HG03025 (cell line): ENCODE measurements around the gene HDAC4.

Source experiments
- ATAC-seq: cut with Tn5 transposase; IDR thresholded peaks from one replicate; pipeline ENCODE4 v1.9.1; 2021; ENCODE audit warnings: mild to moderate bottlenecking, moderate library complexity; ENCODE audit not compliant: unreplicated experiment, low FRiP score

The HDAC4 gene

GRCh38 chr2:239354132-239354790 lies 46.6 kb downstream of the HDAC4 start:
- no peak for ATAC-seq

- ATAC-seq: no peak
Measured at GRCh38 chr2:239353692-239354091, 47.1 kb downstream of the HDAC4 start.

- ATAC-seq: no peak
Measured at GRCh38 chr2:239351687-239352086, 49.1 kb downstream of the HDAC4 start.

GRCh38 chr2:239349453-239350135 lies 51.2 kb downstream of the HDAC4 start:
- ATAC-seq: no peak

GRCh38 chr2:239348563-239349452 lies 52.0 kb downstream of the HDAC4 start:
- ATAC-seq: no peak

- no peak for ATAC-seq
Measured at GRCh38 chr2:239346676-239347075, 54.1 kb downstream of the HDAC4 start.

GRCh38 chr2:239345251-239345650 lies 55.6 kb downstream of the HDAC4 start:
- ATAC-seq: no peak

GRCh38 chr2:239344857-239345216 lies 56.0 kb downstream of the HDAC4 start:
- no peak for ATAC-seq

DNA sequence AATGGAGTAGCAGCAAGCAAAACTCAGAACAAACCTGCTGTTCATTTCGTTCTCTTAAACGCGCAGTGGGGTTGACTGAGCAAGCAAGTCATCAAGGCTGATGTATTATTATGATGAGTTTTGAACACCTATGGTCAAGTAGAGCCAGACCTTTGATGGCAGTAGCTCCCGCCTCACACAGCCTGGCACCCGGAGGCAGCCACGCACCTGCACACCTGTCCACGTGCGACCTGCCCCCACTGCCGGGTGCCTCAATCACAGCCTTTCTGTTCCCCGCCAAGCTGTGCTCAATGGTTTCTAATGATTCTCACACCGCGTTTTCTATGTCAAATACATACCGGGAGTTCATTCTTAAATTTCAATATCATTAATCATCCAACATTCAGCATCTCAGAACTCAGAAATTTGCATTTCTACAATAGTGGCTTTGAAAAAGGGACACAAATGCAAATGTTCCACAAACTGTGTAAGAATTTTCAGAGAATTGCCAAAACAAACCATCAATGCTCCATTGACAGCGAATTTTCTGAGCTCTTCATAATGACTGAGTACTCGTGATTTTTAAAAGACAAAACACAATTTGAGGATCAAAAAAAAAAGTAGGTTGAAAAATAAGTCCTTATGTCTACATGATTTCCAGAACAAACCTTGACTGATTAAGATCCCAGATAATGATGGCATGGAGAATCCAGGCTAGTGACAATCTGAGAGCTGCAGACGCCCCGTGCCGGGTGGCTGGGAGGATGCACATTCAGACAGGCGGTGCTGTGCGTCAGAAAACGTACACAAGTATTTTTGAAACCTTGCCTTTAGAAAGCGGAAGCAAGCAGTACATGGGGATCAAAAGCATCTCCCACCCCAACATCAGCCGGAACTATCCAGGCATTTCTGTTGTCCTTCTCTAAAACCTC lies 56.6 kb downstream of the HDAC4 start:
- ATAC-seq: no peak

- ATAC-seq: no peak
Measured at GRCh38 chr2:239343460-239343859, 57.4 kb downstream of the HDAC4 start.

DNA sequence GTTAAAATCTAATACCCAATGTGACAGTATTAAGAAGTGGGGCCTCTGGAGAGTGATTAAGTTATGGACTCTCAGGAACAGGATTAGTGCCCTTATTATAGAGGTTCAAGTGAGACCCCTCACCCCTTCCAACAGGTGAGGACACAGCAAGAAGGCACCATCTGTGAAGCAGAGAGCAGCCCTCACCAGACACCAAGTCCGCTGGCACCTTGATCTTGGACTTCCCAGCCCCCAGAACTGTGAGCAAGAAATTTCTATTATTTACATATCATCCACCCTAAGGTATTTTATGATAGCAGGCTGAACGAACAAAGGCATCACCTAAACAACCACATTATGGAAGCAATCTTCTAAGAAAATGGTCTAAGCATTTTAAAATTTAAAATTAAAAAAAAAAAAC lies 59.0 kb downstream of the HDAC4 start:
- ATAC-seq: no peak

DNA sequence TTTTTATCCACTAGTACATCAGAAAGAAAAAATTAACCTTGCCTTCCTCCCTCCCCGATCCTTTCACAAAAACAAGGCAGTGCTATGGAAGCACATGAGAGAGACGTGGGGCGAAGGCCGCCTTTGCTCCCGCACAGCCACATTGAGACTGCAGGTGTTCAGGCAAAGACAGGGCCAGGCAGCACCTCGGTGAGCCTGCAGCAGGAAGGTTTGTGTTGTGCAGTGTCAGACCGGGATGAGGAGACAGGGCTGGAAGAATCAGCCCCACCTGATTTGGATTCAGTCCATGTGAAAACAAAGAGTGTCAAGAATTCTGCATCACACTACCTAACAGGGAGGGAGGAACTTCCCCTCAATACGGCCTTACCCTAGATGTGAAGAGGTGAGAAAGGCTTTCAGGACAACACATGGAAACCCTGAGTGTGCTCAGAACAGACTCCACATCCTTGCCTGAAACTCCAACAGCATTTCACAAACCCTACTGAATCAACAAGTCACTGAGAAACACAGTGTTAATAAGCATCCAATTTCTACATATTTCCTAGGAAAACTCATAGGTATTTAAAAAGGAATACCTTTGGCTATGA lies 59.6 kb downstream of the HDAC4 start:
- ATAC-seq: no peak

- peak; percentile 79 for ATAC-seq
Measured at GRCh38 chr2:239339726-239340601, 60.9 kb downstream of the HDAC4 start.

GRCh38 chr2:239339241-239339640 lies 61.6 kb downstream of the HDAC4 start:
- ATAC-seq: no peak

DNA sequence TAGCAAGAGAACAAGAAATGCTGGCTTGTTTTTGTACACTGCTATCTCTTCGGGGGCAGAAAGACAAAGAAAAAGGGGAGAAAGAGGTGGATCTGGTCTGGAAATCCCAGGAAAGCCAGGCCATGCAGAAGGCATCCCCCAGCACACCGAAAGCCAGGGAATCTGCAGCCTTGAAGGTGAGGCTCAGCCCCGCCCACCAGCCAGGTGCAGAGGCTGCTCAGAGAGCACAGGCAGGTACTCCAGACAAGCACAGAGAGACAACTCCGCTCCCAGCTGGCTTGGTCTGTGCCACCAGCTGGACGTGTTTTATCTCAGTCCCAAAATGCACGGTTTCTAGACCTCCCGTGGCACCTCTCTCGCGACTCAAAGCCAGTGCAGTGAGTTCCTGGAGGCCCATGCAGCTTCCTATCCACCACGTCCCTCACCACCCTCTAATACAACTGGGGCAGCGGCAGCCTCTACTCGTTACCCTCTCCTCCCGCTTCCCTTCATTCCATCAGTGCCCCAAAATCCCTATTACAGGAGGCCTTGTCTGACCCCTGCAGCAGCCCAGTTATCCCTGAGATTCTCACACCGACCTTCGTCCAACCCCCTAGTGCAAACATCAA lies 62.8 kb downstream of the HDAC4 start:
- no peak for ATAC-seq

DNA sequence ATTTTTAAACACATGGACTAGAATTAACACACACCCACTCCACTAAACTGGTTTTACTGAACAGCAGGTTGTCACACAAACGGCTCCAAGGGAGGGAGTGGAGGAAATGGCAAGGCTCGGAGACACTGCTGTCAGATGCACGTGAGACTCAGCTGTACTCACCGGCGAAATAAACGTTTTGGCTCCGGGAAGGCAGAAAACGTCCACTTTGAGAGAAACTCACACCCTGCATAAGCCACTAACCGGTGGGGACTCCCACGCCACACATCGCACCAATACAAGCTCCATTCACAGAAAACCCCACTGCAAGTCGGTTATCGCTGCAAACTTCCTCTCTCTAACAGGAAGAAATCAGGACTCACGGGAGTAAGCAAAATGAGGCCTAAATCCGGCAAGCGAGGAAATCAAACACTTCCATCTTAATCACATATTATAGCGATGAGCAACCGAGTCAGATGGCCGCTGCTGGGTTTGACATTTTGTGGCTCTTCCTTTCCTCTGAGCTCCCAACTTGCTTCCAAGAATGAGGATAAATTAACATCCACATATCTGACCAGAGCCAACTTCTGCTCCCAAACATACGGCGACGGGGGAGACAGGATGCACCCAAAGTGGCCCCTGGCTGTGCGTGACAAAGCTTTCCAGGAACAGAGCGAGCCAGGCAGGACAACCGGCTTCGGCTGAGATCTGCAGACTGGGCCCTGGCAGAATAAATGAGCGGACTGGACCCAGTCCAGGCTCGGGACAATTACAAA lies 63.5 kb downstream of the HDAC4 start:
- no peak for ATAC-seq

DNA sequence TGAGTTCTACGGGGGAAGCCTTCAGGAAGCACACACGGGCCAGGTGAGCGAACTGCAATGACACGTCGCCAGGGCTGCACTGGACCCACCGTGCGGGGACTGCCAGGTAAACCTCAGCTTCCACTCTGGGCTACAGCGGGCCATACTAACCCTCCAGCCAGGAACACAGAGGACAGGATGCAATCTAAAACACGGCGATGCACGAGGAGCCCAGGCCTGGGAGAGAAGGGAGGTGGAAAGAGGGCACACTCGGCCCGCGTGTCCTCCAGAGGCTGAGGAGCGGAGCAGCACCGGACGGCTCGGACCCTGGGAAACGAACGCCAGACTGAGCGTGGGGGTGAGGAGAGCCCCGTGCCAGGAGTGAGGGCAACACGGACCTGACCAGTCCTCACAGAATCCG lies 69.3 kb downstream of the HDAC4 start:
- ATAC-seq: no peak

DNA sequence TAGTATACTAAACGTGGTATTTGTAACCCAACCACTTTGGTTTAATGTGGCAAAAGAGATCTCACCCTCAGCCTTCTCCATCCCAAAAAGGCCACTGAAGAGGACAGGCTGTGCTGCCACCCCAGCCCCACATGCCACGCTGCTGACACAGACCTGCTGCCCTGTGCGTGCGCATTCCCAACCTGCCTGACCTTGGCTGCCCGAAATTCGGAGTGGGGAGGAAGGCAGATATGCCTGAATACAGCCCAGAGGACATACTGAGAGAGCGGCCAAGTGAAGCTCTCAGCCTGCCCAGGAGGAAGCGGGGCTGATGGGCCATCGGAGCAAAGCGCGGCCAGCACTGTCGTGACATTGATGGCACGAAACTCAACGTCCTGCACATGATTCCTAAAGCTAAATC lies 70.0 kb downstream of the HDAC4 start:
- ATAC-seq: no peak
